NAMALWA (cell line): ENCODE results near the gene CDIP1.

Experiments used
- DNase-seq: peaks from one replicate; pipeline ENCODE4 v3.0.0-alpha.2; 2015; ENCODE audit warnings: low spot score

CDIP1 gene

DNA sequence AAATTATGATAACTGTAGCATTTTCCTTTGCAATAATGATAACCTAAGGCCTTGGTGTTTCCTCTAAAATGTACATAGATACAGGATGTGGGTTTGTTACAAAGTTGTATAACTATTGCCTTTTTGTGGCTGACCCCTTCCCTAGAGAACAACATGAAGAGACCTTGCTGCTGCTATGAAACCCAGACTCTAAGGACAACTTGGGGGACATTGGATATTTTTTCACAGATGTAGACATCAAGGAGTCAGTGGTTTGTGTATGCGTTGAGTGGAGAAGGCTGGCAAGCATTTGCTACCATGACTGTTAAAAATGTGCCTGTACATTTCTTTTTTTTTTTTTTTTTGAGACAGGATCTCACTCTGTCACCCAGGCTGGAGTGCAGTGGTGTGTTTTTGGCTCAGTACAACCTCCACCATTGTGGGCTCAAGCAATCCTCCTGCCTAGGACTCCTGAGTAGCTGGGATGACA is 50.0 kb downstream of the CDIP1 start:
- no peak for DNase-seq

GRCh38 chr16:4487955-4488498 is 50.5 kb downstream of the CDIP1 start:
- no peak for DNase-seq

DNA sequence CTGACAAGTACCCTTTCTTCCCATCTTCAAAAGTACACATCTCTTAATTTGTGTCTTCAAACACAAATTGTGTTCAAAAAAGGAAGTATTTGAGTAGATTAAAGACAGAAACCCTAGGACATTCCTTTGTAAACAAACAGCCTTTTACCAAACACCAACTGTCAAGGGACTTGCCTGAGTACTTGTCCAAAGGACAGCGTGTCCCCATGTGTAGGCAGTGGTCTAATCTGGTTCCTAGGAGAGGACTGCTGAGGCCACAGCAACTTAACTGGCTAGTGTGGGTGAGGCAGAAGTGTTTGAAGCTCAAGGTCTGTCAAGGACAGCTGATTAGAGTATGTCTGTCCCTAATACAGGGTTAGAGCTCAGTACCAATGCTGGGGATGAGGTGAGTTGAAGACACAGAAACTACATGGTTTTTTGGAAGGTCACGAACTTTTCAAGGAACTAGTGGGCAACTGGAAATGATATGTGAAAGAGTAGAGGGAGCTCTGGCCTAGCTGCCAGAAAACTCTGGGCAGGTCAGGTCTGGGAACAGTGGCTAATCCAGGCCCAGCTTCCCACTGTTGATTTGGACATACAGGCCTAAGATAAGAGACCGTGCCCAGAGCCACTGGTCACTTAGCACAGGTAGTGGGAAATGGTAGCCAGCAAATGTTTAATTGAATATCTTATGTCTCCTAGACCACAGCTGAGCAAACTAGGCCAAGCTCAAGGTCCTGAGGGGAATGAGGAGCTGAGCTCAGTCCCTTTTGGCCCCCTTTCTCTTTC is 52.3 kb downstream of the CDIP1 start:
- DNase-seq = no peak

- DNase-seq = no peak
Measured at GRCh38 chr16:4481963-4482362, 56.6 kb downstream of the CDIP1 start.

DNA sequence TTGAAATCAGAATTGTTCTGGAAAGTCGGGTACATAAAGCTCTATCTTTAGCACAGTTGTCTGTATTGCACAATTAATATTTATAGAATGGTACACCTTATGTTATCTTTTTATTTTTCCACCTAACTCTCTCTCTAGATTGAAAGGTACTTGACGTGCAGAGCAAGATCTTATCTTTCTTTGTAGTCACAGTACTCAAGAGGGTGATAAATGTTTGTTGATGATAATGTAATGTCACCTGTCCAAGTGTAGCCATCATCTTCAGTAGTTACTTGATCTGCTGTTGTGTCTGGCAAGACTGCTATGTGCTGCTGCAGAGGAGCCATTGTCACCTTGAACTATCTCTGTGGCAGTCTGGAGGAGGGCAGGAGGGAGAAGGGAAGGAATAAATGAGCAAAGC is 57.0 kb downstream of the CDIP1 start:
- no peak for DNase-seq

GRCh38 chr16:4477966-4478365 is 60.6 kb downstream of the CDIP1 start:
- DNase-seq = peak; percentile 59

DNA sequence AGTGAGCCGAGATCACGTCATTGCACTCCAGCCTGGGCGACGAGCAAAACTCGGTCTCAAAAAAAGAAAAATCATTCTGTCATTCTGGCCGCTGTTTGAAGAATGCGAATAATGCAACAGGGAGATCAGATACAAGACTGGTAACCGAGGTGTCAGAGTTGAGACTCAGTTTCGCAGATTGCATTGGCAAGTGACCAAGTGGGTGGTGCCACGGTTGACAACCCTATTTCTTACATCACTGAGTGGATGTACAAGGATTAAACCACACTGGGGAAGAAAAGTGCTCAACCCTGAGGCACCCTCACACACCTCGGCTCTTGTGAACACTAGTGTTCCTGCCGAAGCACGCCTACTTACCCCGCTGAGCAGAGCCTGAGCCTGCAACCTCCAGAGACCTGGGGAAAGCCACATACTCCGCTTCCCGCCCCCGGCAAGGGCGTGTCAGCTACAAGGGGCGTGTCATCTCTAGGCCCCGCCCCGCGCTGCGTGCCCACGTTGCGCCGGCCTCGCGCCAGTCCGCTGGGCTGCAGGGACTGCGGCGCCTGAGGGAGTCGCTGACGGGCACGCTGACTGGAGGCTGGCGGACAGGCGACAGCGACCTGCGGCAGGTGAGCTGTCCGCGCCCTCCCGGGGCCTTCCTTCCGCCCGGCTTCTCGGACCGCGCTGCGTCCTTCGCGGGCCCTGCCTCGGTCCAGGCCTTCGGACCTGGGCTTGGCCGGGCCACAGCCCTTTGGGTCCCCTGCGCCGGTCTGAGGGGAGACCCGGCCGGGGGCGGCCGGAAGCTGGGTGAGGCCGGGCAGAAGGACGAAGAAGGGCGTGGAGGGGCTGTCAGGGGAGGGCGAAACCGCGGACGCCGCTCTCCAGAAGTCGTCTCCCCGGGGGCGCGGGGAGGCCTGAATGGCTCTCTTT is 62.4 kb downstream of the CDIP1 start, which contains the start of gene HMOX2:
Gene HMOX2 (plus strand): TSS at position 519 of the 909 bp plus-strand sequence. CDS start 29,127 bp downstream, outside the sequence.
- DNase-seq = peak; percentile 95

- peak; percentile 93 for DNase-seq
Measured at GRCh38 chr16:4474192-4474961, 64.2 kb downstream of the CDIP1 start, which contains the start of gene NMRAL1. NMRAL1 (minus strand) TSS chr16:4474625; CDS start chr16:4474132, 493 bp downstream.

- no peak for DNase-seq
Measured at GRCh38 chr16:4472880-4473279, 65.7 kb downstream of the CDIP1 start.

- DNase-seq = no peak
Measured at GRCh38 chr16:4471869-4472268, 66.7 kb downstream of the CDIP1 start.

DNA sequence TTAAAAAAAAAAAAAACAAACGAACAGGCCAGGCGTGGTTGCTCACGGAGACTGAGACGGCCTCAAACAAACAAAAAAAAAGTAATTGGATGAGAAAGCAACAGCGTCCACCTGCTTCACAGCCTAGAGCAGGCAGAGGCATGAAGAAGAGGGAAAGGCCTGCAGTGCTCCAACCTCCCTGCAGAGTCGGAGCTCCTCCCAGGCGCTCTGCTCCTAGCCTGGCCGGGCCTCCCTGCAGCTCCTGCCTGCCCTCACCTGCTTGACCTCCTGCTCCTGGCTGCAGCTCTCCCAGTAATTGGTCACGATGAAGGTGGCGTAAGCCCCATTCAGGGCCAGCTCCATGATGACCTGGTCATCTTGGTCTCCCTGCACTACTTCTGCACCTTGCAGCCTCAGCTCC is 69.6 kb downstream of the CDIP1 start:
- DNase-seq = no peak

DNA sequence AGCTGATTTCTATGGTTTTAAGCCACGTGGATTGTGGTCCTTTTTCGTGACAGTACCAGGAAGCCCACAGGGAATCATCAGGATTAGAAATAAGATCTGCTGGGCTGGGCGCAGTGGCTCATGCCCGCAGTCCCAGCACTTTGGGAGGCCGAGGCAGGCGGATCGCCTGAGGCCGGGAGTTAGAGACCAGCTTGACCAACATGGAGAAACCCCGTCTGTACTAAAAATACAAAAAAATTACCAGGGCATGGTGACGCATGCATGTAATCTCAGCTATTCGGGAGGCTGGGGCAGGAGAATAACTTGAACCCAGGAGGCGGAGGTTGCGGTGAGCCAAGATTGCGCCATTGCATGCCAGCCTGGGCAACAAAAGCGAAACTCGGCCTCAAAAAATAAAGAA is 70.7 kb downstream of the CDIP1 start:
- DNase-seq = no peak

DNA sequence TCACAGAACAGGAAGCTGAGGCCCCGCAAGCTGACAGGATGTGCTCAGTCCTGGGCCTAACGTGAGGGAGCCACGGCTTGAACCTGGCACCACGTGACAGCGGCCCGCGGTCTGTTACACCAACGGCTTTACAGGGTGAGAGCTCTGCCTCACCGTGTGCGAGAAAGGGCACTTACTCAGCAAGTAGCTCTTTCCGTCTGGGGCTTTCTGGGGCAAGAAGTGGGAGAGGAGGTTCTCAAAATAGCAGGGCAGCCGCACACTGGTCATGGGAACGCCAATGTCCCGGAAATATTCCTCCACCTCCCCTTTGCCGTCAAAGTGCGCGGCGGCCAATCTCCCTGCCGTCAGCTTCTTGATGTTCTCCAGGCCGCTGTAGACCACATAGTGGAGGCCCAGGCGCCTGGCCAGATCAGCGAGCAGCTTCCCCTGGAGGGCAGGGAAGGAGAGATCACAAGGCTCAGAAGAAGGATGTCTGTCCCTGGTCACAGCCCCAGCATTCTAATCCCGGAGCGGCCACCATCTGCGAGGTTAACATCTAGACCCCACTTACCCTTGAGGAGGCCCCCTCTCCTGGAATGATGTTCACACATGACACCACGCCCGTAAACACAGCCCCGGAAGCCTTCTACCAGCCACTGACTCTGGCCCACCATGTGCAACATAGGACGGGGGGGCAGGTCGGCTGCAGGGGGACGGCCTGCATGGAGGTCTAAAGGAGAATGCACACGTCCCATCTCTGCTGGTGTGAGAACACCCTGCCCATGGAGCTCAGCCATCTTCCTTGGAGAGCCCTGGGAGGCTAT is 72.4 kb downstream of the CDIP1 start:
- no peak for DNase-seq

GRCh38 chr16:4463522-4464163 is 74.9 kb downstream of the CDIP1 start:
- DNase-seq = no peak

DNA sequence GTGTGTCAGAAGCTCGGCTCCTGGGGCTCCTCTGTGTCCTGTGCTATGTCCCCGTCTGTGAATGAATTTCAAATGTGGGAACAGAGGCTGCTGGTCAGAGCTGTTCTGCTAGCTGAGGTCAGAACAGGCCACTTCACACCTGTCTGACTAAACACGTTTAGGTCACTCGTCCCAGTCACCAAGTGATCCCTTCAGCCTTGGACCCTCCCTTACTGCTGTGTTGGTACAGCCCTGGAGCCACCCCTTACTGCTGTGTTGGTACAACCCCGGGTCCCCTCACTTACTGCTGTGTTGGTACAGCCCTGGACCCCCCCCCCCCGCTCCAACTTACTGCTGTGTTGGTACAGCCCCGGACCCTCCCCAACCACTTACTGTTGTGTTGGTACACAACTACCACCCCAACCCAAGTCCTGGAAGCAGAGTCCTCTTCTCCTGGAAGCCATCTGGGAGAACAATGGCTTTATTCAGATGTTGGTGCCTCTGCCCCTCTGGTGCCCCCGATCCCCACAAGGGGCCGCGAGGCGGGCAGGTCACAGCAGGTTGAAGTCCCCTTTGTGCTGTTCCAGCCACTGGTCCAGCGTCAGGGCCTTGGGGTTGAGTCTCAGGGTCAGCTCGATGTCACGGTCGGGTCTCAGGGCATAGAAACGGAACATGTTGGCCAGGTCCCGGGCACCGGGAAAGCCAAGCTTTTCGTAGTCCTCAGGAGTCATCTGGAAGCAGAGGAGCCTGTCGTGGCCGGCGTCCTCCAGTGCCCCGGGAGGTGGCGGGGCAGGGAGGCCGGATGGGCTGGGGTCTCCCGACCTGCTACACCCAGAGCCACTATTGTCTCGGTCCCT is 77.1 kb downstream of the CDIP1 start:
- no peak for DNase-seq

- DNase-seq = no peak
Measured at GRCh38 chr16:4460936-4461249, 77.7 kb downstream of the CDIP1 start.
